ENCODE data around the gene MALRD1. TPM values are rescaled to one million over a fixed set of nuclear protein-coding genes. Genes with fewer than 3 reads are reported as not detected.
"Not testable (repeated sequence)": the region's sequence is repeated elsewhere in the genome, so short reads cannot be mapped to it uniquely, and the experiment has no call there.

The MALRD1 gene
- total RNA-seq, 2 experiments from 2014 or later = not detected

- H3K4me1 Mint-ChIP-seq = no peaks in the 10 kb centered on the region
- ATAC-seq (ENCODE audit: low read depth) (no peak), DNase-seq (no peak)
- H3K27me3 Mint-ChIP-seq = no peaks in the 10 kb centered on the region
- H3K9me3 Mint-ChIP-seq = peaks cover 1% of the 10 kb centered on the region
- H3K4me3 Mint-ChIP-seq = no peak overlapping the region
- no peaks in the 10 kb centered on the region for H3K36me3 Mint-ChIP-seq
- POLR2A ChIA-PET = no interaction called here
- no peak overlapping the region for H3K27ac Mint-ChIP-seq
Observed at GRCh38 chr10:19479854-19480253, 431.3 kb downstream of the MALRD1 start.

- no peaks in the 10 kb centered on the region for H3K4me1 Mint-ChIP-seq
- ATAC-seq (ENCODE audit: low read depth) = no peak
- no peaks in the 10 kb centered on the region for H3K36me3 Mint-ChIP-seq
- no peaks in the 10 kb centered on the region for H3K27me3 Mint-ChIP-seq
- H3K4me3 Mint-ChIP-seq = no peak overlapping the region
- H3K27ac Mint-ChIP-seq = no peak overlapping the region
- POLR2A ChIA-PET = no interaction called here
- H3K9me3 Mint-ChIP-seq = peaks cover 1% of the 10 kb centered on the region
- DNase-seq = no peak
Observed at GRCh38 chr10:19480353-19480752, 431.8 kb downstream of the MALRD1 start.

GRCh38 chr10:19483421-19483820 lies 434.8 kb downstream of the MALRD1 start:
- peaks cover 1% of the 10 kb centered on the region for H3K9me3 Mint-ChIP-seq
- POLR2A ChIA-PET = no interaction called here
- ATAC-seq (ENCODE audit: low read depth) = no peak
- no peaks in the 10 kb centered on the region for H3K36me3 Mint-ChIP-seq
- no peak overlapping the region for H3K4me3 Mint-ChIP-seq
- no peak for DNase-seq
- peaks cover 3% of the 10 kb centered on the region for H3K4me1 Mint-ChIP-seq
- H3K27ac Mint-ChIP-seq = no peak overlapping the region
- H3K27me3 Mint-ChIP-seq = no peaks in the 10 kb centered on the region

GRCh38 chr10:19488592-19489280 lies 440.1 kb downstream of the MALRD1 start:
- ATAC-seq (ENCODE audit: low read depth) (no peak), DNase-seq (peak; percentile 24)
- peaks cover 5% of the 10 kb centered on the region for H3K9me3 Mint-ChIP-seq
- peaks cover 7% of the 10 kb centered on the region for H3K4me1 Mint-ChIP-seq
- H3K36me3 Mint-ChIP-seq = no peaks in the 10 kb centered on the region
- no peak overlapping the region for H3K27ac Mint-ChIP-seq
- POLR2A ChIA-PET = no interaction called here
- H3K27me3 Mint-ChIP-seq = no peaks in the 10 kb centered on the region
- peak overlapping the region; percentile 13 for H3K4me3 Mint-ChIP-seq

- POLR2A ChIA-PET = no interaction called here
- Mint-ChIP-seq H3K27ac (no peak overlapping the region), H3K4me1 (peaks cover 7% of the 10 kb centered on the region), H3K4me3 (no peak overlapping the region), H3K9me3 (peaks cover 3% of the 10 kb centered on the region), H3K36me3 (no peaks in the 10 kb centered on the region), H3K27me3 (no peaks in the 10 kb centered on the region)
- no peak for ATAC-seq (ENCODE audit: low read depth)
- no peak for DNase-seq
Observed at GRCh38 chr10:19491166-19491565, 442.6 kb downstream of the MALRD1 start.

GRCh38 chr10:19493917-19494316 lies 445.3 kb downstream of the MALRD1 start:
- Mint-ChIP-seq H3K4me3 (no peak overlapping the region), H3K4me1 (peaks cover 2% of the 10 kb centered on the region), H3K27ac (no peak overlapping the region), H3K36me3 (no peaks in the 10 kb centered on the region), H3K9me3 (peaks cover 3% of the 10 kb centered on the region), H3K27me3 (no peaks in the 10 kb centered on the region)
- POLR2A ChIA-PET = no interaction called here
- DNase-seq (no peak), ATAC-seq (ENCODE audit: low read depth) (no peak)

GRCh38 chr10:19497026-19497425 lies 448.4 kb downstream of the MALRD1 start:
- Mint-ChIP-seq H3K27me3 (no peaks in the 10 kb centered on the region), H3K9me3 (peaks cover 2% of the 10 kb centered on the region), H3K4me3 (no peak overlapping the region), H3K4me1 (no peaks in the 10 kb centered on the region), H3K27ac (no peak overlapping the region), H3K36me3 (no peaks in the 10 kb centered on the region)
- ATAC-seq (ENCODE audit: low read depth) (no peak), DNase-seq (no peak)
- POLR2A ChIA-PET = no interaction called here

GRCh38 chr10:19498393-19499290 lies 450.0 kb downstream of the MALRD1 start:
- Mint-ChIP-seq H3K4me1 (no peaks in the 10 kb centered on the region), H3K27me3 (no peaks in the 10 kb centered on the region), H3K36me3 (no peaks in the 10 kb centered on the region), H3K9me3 (no peaks in the 10 kb centered on the region), H3K4me3 (no peak overlapping the region), H3K27ac (no peak overlapping the region)
- ATAC-seq (ENCODE audit: low read depth) (no peak), DNase-seq (no peak)
- POLR2A ChIA-PET = no interaction called here

- no peak for DNase-seq
- POLR2A ChIA-PET = no interaction called here
- no peaks in the 10 kb centered on the region for H3K27me3 Mint-ChIP-seq
- no peak overlapping the region for H3K4me3 Mint-ChIP-seq
- H3K4me1 Mint-ChIP-seq = no peaks in the 10 kb centered on the region
- no peak overlapping the region for H3K27ac Mint-ChIP-seq
- no peak for ATAC-seq (ENCODE audit: low read depth)
- no peaks in the 10 kb centered on the region for H3K36me3 Mint-ChIP-seq
- H3K9me3 Mint-ChIP-seq = no peaks in the 10 kb centered on the region
Observed at GRCh38 chr10:19499291-19499770, 450.7 kb downstream of the MALRD1 start.

- DNase-seq = no peak
- H3K27ac Mint-ChIP-seq = no peak overlapping the region
- H3K9me3 Mint-ChIP-seq = no peaks in the 10 kb centered on the region
- POLR2A ChIA-PET = no interaction called here
- H3K4me1 Mint-ChIP-seq = no peaks in the 10 kb centered on the region
- H3K27me3 Mint-ChIP-seq = no peaks in the 10 kb centered on the region
- ATAC-seq (ENCODE audit: low read depth) = no peak
- no peak overlapping the region for H3K4me3 Mint-ChIP-seq
- H3K36me3 Mint-ChIP-seq = no peaks in the 10 kb centered on the region
Observed at GRCh38 chr10:19500959-19501358, 452.4 kb downstream of the MALRD1 start.

GRCh38 chr10:19505320-19506312 lies 457.0 kb downstream of the MALRD1 start:
- no peaks in the 10 kb centered on the region for H3K36me3 Mint-ChIP-seq
- DNase-seq = no peak
- POLR2A ChIA-PET = no interaction called here

GRCh38 chr10:19510005-19510732 lies 461.6 kb downstream of the MALRD1 start:
- H3K27me3 Mint-ChIP-seq; H3K4me3 Mint-ChIP-seq; H3K36me3 Mint-ChIP-seq; H3K27ac Mint-ChIP-seq; H3K9me3 Mint-ChIP-seq; POLR2A ChIA-PET; ATAC-seq (ENCODE audit: low read depth); H3K4me1 Mint-ChIP-seq; DNase-seq: not testable (repeated sequence)

More at GRCh38 chr10:19505320-19506312, 457.0 kb downstream of the MALRD1 start:
- no peak for ATAC-seq (ENCODE audit: low read depth)
- H3K9me3 Mint-ChIP-seq = peaks cover 2% of the 10 kb centered on the region
- H3K27me3 Mint-ChIP-seq = no peaks in the 10 kb centered on the region
- no peaks in the 10 kb centered on the region for H3K4me1 Mint-ChIP-seq
- H3K4me3 Mint-ChIP-seq = no peak overlapping the region
- no peak overlapping the region for H3K27ac Mint-ChIP-seq

- H3K4me1 Mint-ChIP-seq = no peaks in the 10 kb centered on the region
- POLR2A ChIA-PET = no interaction called here
- DNase-seq (no peak), ATAC-seq (ENCODE audit: low read depth) (no peak)
- no peaks in the 10 kb centered on the region for H3K36me3 Mint-ChIP-seq
- H3K27ac Mint-ChIP-seq = no peak overlapping the region
- H3K27me3 Mint-ChIP-seq = no peaks in the 10 kb centered on the region
- H3K4me3 Mint-ChIP-seq = no peak overlapping the region
- H3K9me3 Mint-ChIP-seq = peaks cover 1% of the 10 kb centered on the region
Observed at GRCh38 chr10:19518109-19518508, 469.5 kb downstream of the MALRD1 start.
